ENCODE measurements around the gene CAPN13. TPM values are rescaled to one million over a fixed set of nuclear protein-coding genes. Genes with fewer than 3 reads are reported as not detected.

Gene CAPN13
- total and polyA plus RNA-seq, 10 donors, result 0.09 to 1.1 (median 0.36) TPM; not detected in 4

- Histone ChIP-seq H3K9me3 (no peaks in the 10 kb centered on the region), H3K27me3 (replicated peaks in 1 of 7) (peaks cover 0 to 41% (median 0%) of the 10 kb centered on the region in 7 donors), H3K4me3 (no peak overlapping the region), H3K4me1 (no peaks in the 10 kb centered on the region), H3K27ac (no peak overlapping the region), H3K36me3 (no peaks in the 10 kb centered on the region)
- no peak for TF ChIP-seq CTCF (IDR thresholded peaks at IDR 0.05 in 8 of 11, conservative IDR thresholded peaks at IDR 0.05 in 3 of 11)
- TF ChIP-seq POLR2AphosphoS5 (IDR thresholded peaks at IDR 0.05), result no peak
- no peak for TF ChIP-seq POLR2A (IDR thresholded peaks at IDR 0.05)
- DNase-seq, result no peak
- 53 to 68% (median 60%) methylated on average over 8 of the region's 8 CpGs for WGBS, 5 donors
- intact Hi-C loops (cut with DNase I; ENCODE audit: low total_unique reads), result no loop called here
These were observed 39.1 kb downstream of the CAPN13 start for GRCh38 chr2:30768036-30768686.

- H3K4me3 ChIP-seq, result no peak overlapping the region
- H3K27ac ChIP-seq, result no peak overlapping the region
- 69 to 85% (median 73%) methylated on average over 3 of the region's 3 CpGs for WGBS, 5 donors
- no peaks in the 10 kb centered on the region for H3K9me3 ChIP-seq
- H3K27me3 ChIP-seq (replicated peaks in 1 of 7), result peaks cover 0 to 32% (median 0%) of the 10 kb centered on the region in 7 donors
- H3K4me1 ChIP-seq, result no peaks in the 10 kb centered on the region
- TF ChIP-seq CTCF (IDR thresholded peaks at IDR 0.05 in 8 of 11, conservative IDR thresholded peaks at IDR 0.05 in 3 of 11) (no peak), POLR2AphosphoS5 (IDR thresholded peaks at IDR 0.05) (no peak), POLR2A (IDR thresholded peaks at IDR 0.05) (no peak)
- intact Hi-C loops (cut with DNase I; ENCODE audit: low total_unique reads), result no loop called here
- DNase-seq, result no peak
- H3K36me3 ChIP-seq, result no peaks in the 10 kb centered on the region
These were observed 40.6 kb downstream of the CAPN13 start for GRCh38 chr2:30766666-30767065.

- H3K27ac ChIP-seq, result no peak overlapping the region
- no peaks in the 10 kb centered on the region for H3K9me3 ChIP-seq
- peak; percentile 61 for DNase-seq
- TF ChIP-seq POLR2A (IDR thresholded peaks at IDR 0.05), result no peak
- no peak for TF ChIP-seq POLR2AphosphoS5 (IDR thresholded peaks at IDR 0.05)
- no peak for TF ChIP-seq CTCF (IDR thresholded peaks at IDR 0.05 in 8 of 11, conservative IDR thresholded peaks at IDR 0.05 in 3 of 11)
- H3K27me3 ChIP-seq (replicated peaks in 1 of 7), result peaks cover 0 to 32% (median 0%) of the 10 kb centered on the region in 7 donors
- intact Hi-C loops (cut with DNase I; ENCODE audit: low total_unique reads), result no loop called here
- no peaks in the 10 kb centered on the region for H3K4me1 ChIP-seq
- 76 to 83% (median 80%) methylated on average over 12 of the region's 12 CpGs for WGBS, 5 donors
- H3K4me3 ChIP-seq, result no peak overlapping the region
- H3K36me3 ChIP-seq, result no peaks in the 10 kb centered on the region
These were observed 41.3 kb downstream of the CAPN13 start for GRCh38 chr2:30765876-30766470.

- Histone ChIP-seq H3K4me3 (no peak overlapping the region), H3K27ac (no peak overlapping the region), H3K36me3 (no peaks in the 10 kb centered on the region), H3K9me3 (no peaks in the 10 kb centered on the region), H3K4me1 (no peaks in the 10 kb centered on the region), H3K27me3 (replicated peaks in 1 of 7) (peaks cover 0 to 32% (median 0%) of the 10 kb centered on the region in 7 donors)
- DNase-seq, result peak; percentile 66
- intact Hi-C loops (cut with DNase I; ENCODE audit: low total_unique reads), result no loop called here
- TF ChIP-seq POLR2AphosphoS5 (IDR thresholded peaks at IDR 0.05), result no peak
- WGBS, 5 donors, result 67 to 83% (median 75%) methylated on average over 4 of the region's 4 CpGs
These were observed 42.1 kb downstream of the CAPN13 start for GRCh38 chr2:30765191-30765590.

Measured in spleen (tissue), 11 donors.